ENCODE results near the gene CCDC59. TPM values are rescaled to one million over a fixed set of nuclear protein-coding genes. Genes with fewer than 3 reads are reported as not detected.
"Not testable (repeated sequence)": the region's sequence is repeated elsewhere in the genome, so short reads cannot be mapped to it uniquely, and the experiment has no call there.

CCDC59 gene
- total RNA-seq, 3 donors from 2014 or later: 23.3 to 34.2 (median 23.5) TPM

- H3K36me3 ChIP-seq (ENCODE audit: low read depth): no peaks in the 10 kb centered on the region
- H3K4me1 ChIP-seq (ENCODE audit: low read depth): peaks cover 20% of the 10 kb centered on the region
- H3K9me3 ChIP-seq: no peaks in the 10 kb centered on the region
- intact Hi-C loops (cut with DNase I, micrococcal nuclease): no loop called here
- no peak for ATAC-seq
- no peak overlapping the region for H3K4me3 ChIP-seq
- TF ChIP-seq CTCF (IDR thresholded peaks at IDR 0.05): no peak
- peak in 1 of 3 donors; percentile 45 for DNase-seq
These were observed 3.3 kb upstream of the CCDC59 start for GRCh38 chr12:82361461-82361915.

GRCh38 chr12:82360834-82361233 is 2.6 kb upstream of the CCDC59 start:
- H3K9me3 ChIP-seq; intact Hi-C loops (cut with DNase I, micrococcal nuclease); H3K36me3 ChIP-seq (ENCODE audit: low read depth); DNase-seq; ATAC-seq; H3K4me3 ChIP-seq: not testable (repeated sequence)
- peaks cover 24% of the 10 kb centered on the region for H3K4me1 ChIP-seq (ENCODE audit: low read depth)

GRCh38 chr12:82359115-82359478 is 910 bp upstream of the CCDC59 start:
- ATAC-seq (no peak), DNase-seq (peak; percentile 24 to 51 (median 30))
- no peaks in the 10 kb centered on the region for H3K36me3 ChIP-seq (ENCODE audit: low read depth)
- no peaks in the 10 kb centered on the region for H3K9me3 ChIP-seq
- no peak for TF ChIP-seq CTCF (IDR thresholded peaks at IDR 0.05)
- H3K4me3 ChIP-seq: peak overlapping the region; percentile 52
- intact Hi-C loops (cut with DNase I, micrococcal nuclease): no loop called here
- peaks cover 24% of the 10 kb centered on the region for H3K4me1 ChIP-seq (ENCODE audit: low read depth)

GRCh38 chr12:82357845-82358199 is 365 bp downstream of the CCDC59 start:
- no peak for ATAC-seq
- intact Hi-C loops (cut with DNase I, micrococcal nuclease): no loop called here
- no peak for TF ChIP-seq CTCF (IDR thresholded peaks at IDR 0.05)

GRCh38 chr12:82357340-82357739 is 847 bp downstream of the CCDC59 start:
- TF ChIP-seq CTCF (IDR thresholded peaks at IDR 0.05): no peak
- intact Hi-C loops (cut with DNase I, micrococcal nuclease): no loop called here
- ATAC-seq (no peak), DNase-seq (no peak)
- Histone ChIP-seq H3K4me1 (ENCODE audit: low read depth) (peaks cover 24% of the 10 kb centered on the region), H3K4me3 (peak overlapping the region; percentile 52), H3K36me3 (ENCODE audit: low read depth) (no peaks in the 10 kb centered on the region), H3K9me3 (no peaks in the 10 kb centered on the region)

More at GRCh38 chr12:82357845-82358199, 365 bp downstream of the CCDC59 start:
- H3K4me3 ChIP-seq: peak overlapping the region; percentile 52
- DNase-seq: no peak
- no peaks in the 10 kb centered on the region for H3K9me3 ChIP-seq
- peaks cover 24% of the 10 kb centered on the region for H3K4me1 ChIP-seq (ENCODE audit: low read depth)
- H3K36me3 ChIP-seq (ENCODE audit: low read depth): no peaks in the 10 kb centered on the region

GRCh38 chr12:82351390-82351789 is 6.8 kb downstream of the CCDC59 start:
- no peak overlapping the region for H3K4me3 ChIP-seq
- TF ChIP-seq CTCF (IDR thresholded peaks at IDR 0.05): no peak
- H3K36me3 ChIP-seq (ENCODE audit: low read depth): no peaks in the 10 kb centered on the region
- no peaks in the 10 kb centered on the region for H3K9me3 ChIP-seq
- H3K4me1 ChIP-seq (ENCODE audit: low read depth): peaks cover 3% of the 10 kb centered on the region
- DNase-seq (no peak), ATAC-seq (no peak)
- intact Hi-C loops (cut with DNase I, micrococcal nuclease): no loop called here

Data from mucosa of descending colon (tissue), 3 donors.